Nephron progenitor cell (in vitro differentiated cells): Measurements from ENCODE around the gene MAPK8IP2.

ENCODE experiments used
- DNase-seq: peaks from one replicate; pipeline ENCODE4 v3.0.0; 2021
- H3K27ac Mint-ChIP-seq: 2 replicates; pipeline ENCODE4 v1.8.0; 2021; ENCODE audit warnings: mild to moderate bottlenecking, moderate library complexity, mixed read lengths
- H3K27me3 Mint-ChIP-seq: 2 replicates; pipeline ENCODE4 v1.8.0; 2021; ENCODE audit warnings: mild to moderate bottlenecking, low read depth, mixed read lengths; ENCODE audit not compliant: poor library complexity
- H3K36me3 Mint-ChIP-seq: 2 replicates; pipeline ENCODE4 v1.8.0; 2021; ENCODE audit warnings: low read depth, mixed read lengths
- H3K4me1 Mint-ChIP-seq: 2 replicates; pipeline ENCODE4 v1.8.0; 2021; ENCODE audit warnings: mixed read lengths
- H3K4me3 Mint-ChIP-seq: 2 replicates; pipeline ENCODE4 v1.8.0; 2021; ENCODE audit warnings: mild to moderate bottlenecking, moderate library complexity, mixed read lengths
- H3K9me3 Mint-ChIP-seq: 2 replicates; pipeline ENCODE4 v1.8.0; 2021; ENCODE audit warnings: mild to moderate bottlenecking, moderate library complexity, mixed read lengths
- CTCF ChIP-seq: fragments of 200-600 bp; sonication (generic); IDR thresholded peaks from 2 replicates; pipeline ENCODE4 v1.5.0; 2021; ENCODE audit warnings: antibody characterized with exemption

MAPK8IP2 gene

GRCh38 chr22:50581031-50581949 is 19.3 kb upstream of the MAPK8IP2 start:
- Mint-ChIP-seq H3K9me3 (no peaks in the 10 kb centered on the region), H3K36me3 (peaks cover 5% of the 10 kb centered on the region), H3K27me3 (no peaks in the 10 kb centered on the region), H3K4me3 (peak overlapping the region; percentile 92), H3K4me1 (peaks cover 32% of the 10 kb centered on the region), H3K27ac (no peak overlapping the region)
- no peak for DNase-seq
- no peak for TF ChIP-seq CTCF

- H3K27me3 Mint-ChIP-seq = peaks cover under 1% of the 10 kb centered on the region
- TF ChIP-seq CTCF = no peak
- no peaks in the 10 kb centered on the region for H3K9me3 Mint-ChIP-seq
- H3K4me1 Mint-ChIP-seq = peaks cover 32% of the 10 kb centered on the region
- H3K36me3 Mint-ChIP-seq = peaks cover 5% of the 10 kb centered on the region
- DNase-seq = no peak
- no peak overlapping the region for H3K27ac Mint-ChIP-seq
- peak overlapping the region; percentile 92 for H3K4me3 Mint-ChIP-seq
These were observed 18.6 kb upstream of the MAPK8IP2 start for GRCh38 chr22:50581950-50582492.

GRCh38 chr22:50582493-50583293 is 17.9 kb upstream of the MAPK8IP2 start, which contains the start of gene CHKB:
TSS of gene CHKB (minus strand) at chr22:50582849. CDS start at chr22:50582781, 68 bp downstream.
- Mint-ChIP-seq H3K4me1 (peaks cover 32% of the 10 kb centered on the region), H3K27ac (peak within 1 kb of the TSS; percentile 66), H3K36me3 (peaks cover 5% of the 10 kb centered on the region), H3K27me3 (peaks cover 7% of the 10 kb centered on the region), H3K9me3 (no peaks in the 10 kb centered on the region), H3K4me3 (peak within 1 kb of the TSS; percentile 92)
- peak; percentile 99 for DNase-seq
- TF ChIP-seq CTCF = no peak

GRCh38 chr22:50583294-50583861 is 17.2 kb upstream of the MAPK8IP2 start:
- Mint-ChIP-seq H3K9me3 (no peaks in the 10 kb centered on the region), H3K4me1 (peaks cover 32% of the 10 kb centered on the region), H3K27me3 (peaks cover 13% of the 10 kb centered on the region), H3K36me3 (peaks cover 5% of the 10 kb centered on the region), H3K27ac (no peak overlapping the region), H3K4me3 (peak overlapping the region; percentile 92)
- no peak for TF ChIP-seq CTCF
- DNase-seq = no peak

- peaks cover 22% of the 10 kb centered on the region for H3K27me3 Mint-ChIP-seq
- H3K4me1 Mint-ChIP-seq = peaks cover 25% of the 10 kb centered on the region
- TF ChIP-seq CTCF = no peak
- H3K9me3 Mint-ChIP-seq = no peaks in the 10 kb centered on the region
- peaks cover 5% of the 10 kb centered on the region for H3K36me3 Mint-ChIP-seq
- H3K4me3 Mint-ChIP-seq = peak overlapping the region; percentile 92
- no peak overlapping the region for H3K27ac Mint-ChIP-seq
- DNase-seq = no peak
These were observed 16.2 kb upstream of the MAPK8IP2 start for GRCh38 chr22:50584106-50585096.
